Loucy (cell line): Measurements from ENCODE around the gene DNALI1.
"Not testable (repeated sequence)": the region's sequence is repeated elsewhere in the genome, so short reads cannot be mapped to it uniquely, and the experiment has no call there.

ENCODE experiments used
- H2AFZ ChIP-seq: fragments of 200-600 bp; sonication (generic); 2 replicates; pipeline ENCODE4 v1.6.0; 2016; ENCODE audit warnings: antibody characterized with exemption, mild to moderate bottlenecking, low read length, moderate library complexity
- H3F3A ChIP-seq: fragments of 200-600 bp; 2 replicates; pipeline ENCODE4 v1.6.0; 2016; ENCODE audit warnings: antibody characterized with exemption, low read depth, mild to moderate bottlenecking
- H3K27me3 ChIP-seq: fragments of 200-600 bp; sonication (generic); 2 replicates; pipeline ENCODE4 v1.6.1; 2014; ENCODE audit warnings: low read length, mild to moderate bottlenecking; ENCODE audit not compliant: insufficient read depth, poor library complexity, severe bottlenecking
- H3K36me3 ChIP-seq: fragments of 200-600 bp; sonication (generic); 2 replicates; pipeline ENCODE4 v1.6.1; 2016; ENCODE audit warnings: low read length; ENCODE audit not compliant: insufficient read depth
- H3K4me1 ChIP-seq: fragments of 200-600 bp; sonication (generic); 2 replicates; pipeline ENCODE4 v1.5.1; 2014; ENCODE audit warnings: low read length, mild to moderate bottlenecking; ENCODE audit not compliant: insufficient read depth, poor library complexity, severe bottlenecking
- H3K4me2 ChIP-seq: fragments of 200-600 bp; sonication (generic); 2 replicates; pipeline ENCODE4 v1.6.0; 2014; ENCODE audit warnings: antibody characterized with exemption, low read length, low read depth, mild to moderate bottlenecking; ENCODE audit not compliant: poor library complexity, severe bottlenecking
- H3K4me3 ChIP-seq: fragments of 200-600 bp; sonication (generic); 2 replicates; pipeline ENCODE4 v1.5.1; 2014; ENCODE audit warnings: low read length, mild to moderate bottlenecking, mixed read lengths; ENCODE audit not compliant: poor library complexity, severe bottlenecking
- H3K79me2 ChIP-seq: fragments of 200-600 bp; sonication (generic); 2 replicates; pipeline ENCODE4 v1.6.1; 2014; ENCODE audit warnings: low read length; ENCODE audit not compliant: insufficient read depth
- H3K9ac ChIP-seq: fragments of 200-600 bp; sonication (generic); 2 replicates; pipeline ENCODE4 v1.6.0; 2014; ENCODE audit warnings: mild to moderate bottlenecking, low read depth, low read length, moderate library complexity; ENCODE audit not compliant: poor library complexity, severe bottlenecking
- H3K9me2 ChIP-seq: fragments of 200-600 bp; sonication (generic); replicated peaks from 2 replicates; pipeline ENCODE4 v1.6.1; 2016; ENCODE audit warnings: low read depth, low read length, mixed read lengths
- H3K9me3 ChIP-seq: fragments of 200-600 bp; sonication (generic); 2 replicates; pipeline ENCODE4 v1.6.1; 2014; ENCODE audit warnings: mild to moderate bottlenecking, antibody characterized with exemption, low read length, low read depth; ENCODE audit not compliant: insufficient read depth
- H4K20me1 ChIP-seq: fragments of 200-600 bp; sonication (generic); 2 replicates; pipeline ENCODE4 v1.6.0; 2014; ENCODE audit warnings: antibody characterized with exemption, low read length, mild to moderate bottlenecking; ENCODE audit not compliant: insufficient read depth, poor library complexity, severe bottlenecking
- EZH2phosphoT487 ChIP-seq: fragments of 200-600 bp; IDR thresholded peaks from 2 replicates; pipeline ENCODE4 v1.6.1; 2018; ENCODE audit warnings: antibody characterized with exemption, mild to moderate bottlenecking, moderate library complexity, borderline replicate concordance
- TF ChIP-seq, protein P1 (sequence below): fragments of 200-600 bp; sonication (generic); conservative IDR thresholded peaks from 2 replicates; pipeline ENCODE4 v1.5.1; 2014; ENCODE audit warnings: mild to moderate bottlenecking, antibody characterized with exemption, low read length

The DNALI1 gene

DNA sequence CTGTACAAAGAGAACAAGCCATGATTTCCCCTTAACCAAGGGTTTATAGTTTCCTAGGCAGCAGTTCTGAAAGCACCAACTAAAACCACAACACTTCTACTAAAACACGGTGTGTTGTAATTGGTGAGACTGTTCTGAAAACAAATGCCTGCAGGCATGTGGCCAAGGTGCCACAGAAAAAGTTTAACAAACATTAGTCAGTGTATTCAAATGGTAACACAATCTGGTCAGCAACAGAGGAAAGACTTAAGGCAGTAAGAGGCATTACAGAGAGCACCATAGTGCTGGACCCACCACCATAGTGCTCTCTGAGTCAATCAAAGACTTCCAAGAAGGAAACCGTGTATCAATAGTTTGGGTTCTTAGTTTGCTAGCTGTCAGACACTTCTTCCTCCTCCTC, 19.4 kb upstream of the DNALI1 start:
- no peaks in the 10 kb centered on the region for H3K9me2 ChIP-seq
- no peaks in the 10 kb centered on the region for H3K4me1 ChIP-seq
- H4K20me1 ChIP-seq, result no peaks in the 10 kb centered on the region
- H2AFZ ChIP-seq, result no peak overlapping the region
- H3K9me3 ChIP-seq, result no peaks in the 10 kb centered on the region
- H3K36me3 ChIP-seq, result peaks cover 48% of the 10 kb centered on the region; the same call in 1 of the 2 replicates
- H3K9ac ChIP-seq, result no peak overlapping the region
- no peak overlapping the region for H3K4me2 ChIP-seq
- H3F3A ChIP-seq, result no peaks in the 10 kb centered on the region
- no peaks in the 10 kb centered on the region for H3K27me3 ChIP-seq
- H3K79me2 ChIP-seq, result no peaks in the 10 kb centered on the region
- no peak overlapping the region for H3K4me3 ChIP-seq
- TF ChIP-seq, protein P1, sequence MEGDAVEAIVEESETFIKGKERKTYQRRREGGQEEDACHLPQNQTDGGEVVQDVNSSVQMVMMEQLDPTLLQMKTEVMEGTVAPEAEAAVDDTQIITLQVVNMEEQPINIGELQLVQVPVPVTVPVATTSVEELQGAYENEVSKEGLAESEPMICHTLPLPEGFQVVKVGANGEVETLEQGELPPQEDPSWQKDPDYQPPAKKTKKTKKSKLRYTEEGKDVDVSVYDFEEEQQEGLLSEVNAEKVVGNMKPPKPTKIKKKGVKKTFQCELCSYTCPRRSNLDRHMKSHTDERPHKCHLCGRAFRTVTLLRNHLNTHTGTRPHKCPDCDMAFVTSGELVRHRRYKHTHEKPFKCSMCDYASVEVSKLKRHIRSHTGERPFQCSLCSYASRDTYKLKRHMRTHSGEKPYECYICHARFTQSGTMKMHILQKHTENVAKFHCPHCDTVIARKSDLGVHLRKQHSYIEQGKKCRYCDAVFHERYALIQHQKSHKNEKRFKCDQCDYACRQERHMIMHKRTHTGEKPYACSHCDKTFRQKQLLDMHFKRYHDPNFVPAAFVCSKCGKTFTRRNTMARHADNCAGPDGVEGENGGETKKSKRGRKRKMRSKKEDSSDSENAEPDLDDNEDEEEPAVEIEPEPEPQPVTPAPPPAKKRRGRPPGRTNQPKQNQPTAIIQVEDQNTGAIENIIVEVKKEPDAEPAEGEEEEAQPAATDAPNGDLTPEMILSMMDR, result no peak
- no peak for TF ChIP-seq EZH2phosphoT487

DNA sequence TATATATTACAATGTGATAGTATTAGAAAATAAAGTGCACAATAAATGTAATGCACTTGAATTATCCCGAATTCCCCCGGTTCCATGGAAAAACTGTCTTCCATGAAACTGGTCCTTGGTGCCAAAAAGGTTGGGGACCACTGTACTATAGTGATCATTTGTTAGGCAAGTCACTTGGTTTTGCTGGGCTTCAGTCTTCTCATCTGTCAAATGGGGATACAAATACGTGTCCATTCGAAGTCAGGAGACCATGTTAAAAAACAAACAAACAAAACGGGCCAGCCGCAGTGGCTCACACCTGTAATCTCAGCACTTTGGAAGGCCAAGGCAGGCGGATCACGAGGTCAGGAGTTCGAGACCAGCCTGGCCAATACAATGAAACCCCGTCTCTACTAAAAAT, 17.6 kb upstream of the DNALI1 start:
- H3K27me3 ChIP-seq, H3K9me2 ChIP-seq, H4K20me1 ChIP-seq, H3K9ac ChIP-seq, H2AFZ ChIP-seq, H3K4me1 ChIP-seq, H3K79me2 ChIP-seq, H3K4me2 ChIP-seq, H3F3A ChIP-seq, H3K4me3 ChIP-seq, H3K9me3 ChIP-seq: not testable (repeated sequence)
- H3K36me3 ChIP-seq, result peaks cover 48% of the 10 kb centered on the region; the same call in 1 of the 2 replicates

DNA sequence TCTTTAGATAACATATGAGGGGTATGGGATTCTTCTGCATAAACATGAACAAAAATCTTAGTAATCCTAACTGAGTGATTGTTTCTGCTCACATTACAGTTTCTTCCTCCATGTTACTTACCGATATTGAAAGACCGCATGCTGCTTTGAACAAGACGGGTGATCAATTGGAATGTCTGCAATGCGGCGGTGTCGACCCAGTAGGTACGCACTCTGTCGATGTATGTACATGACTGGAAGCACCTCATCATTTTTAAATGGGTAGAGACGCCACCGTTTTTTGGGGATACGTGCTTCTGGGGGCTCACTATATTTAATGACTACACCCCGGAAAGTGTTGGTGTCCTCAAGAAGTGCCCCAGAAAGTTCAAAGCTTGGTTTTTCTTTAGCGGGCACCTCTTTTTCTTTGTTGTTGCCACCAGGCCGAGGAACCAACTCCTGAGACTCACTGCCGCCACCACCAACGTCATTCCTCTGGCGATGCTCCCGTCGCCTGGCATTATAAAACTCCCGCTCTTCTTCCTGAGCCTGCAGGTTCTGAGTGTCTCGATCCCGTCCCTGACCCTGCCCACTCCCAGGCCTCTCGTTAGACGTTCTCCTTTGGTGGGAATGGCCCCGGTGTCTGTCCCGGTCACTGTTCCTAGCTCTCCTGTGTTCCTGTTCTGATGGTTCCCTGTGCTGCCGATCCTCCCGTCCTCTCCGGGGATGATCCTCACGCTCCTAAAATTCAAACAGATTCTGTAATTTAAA, 16.5 kb upstream of the DNALI1 start:
- no peak overlapping the region for H3K9ac ChIP-seq
- no peaks in the 10 kb centered on the region for H3K27me3 ChIP-seq
- H3K4me3 ChIP-seq, result no peak overlapping the region
- H3K79me2 ChIP-seq, result no peaks in the 10 kb centered on the region; the same call in 1 of the 2 replicates
- TF ChIP-seq, protein P1, result no peak
- TF ChIP-seq EZH2phosphoT487, result no peak
- H4K20me1 ChIP-seq, result no peaks in the 10 kb centered on the region
- H3K36me3 ChIP-seq, result peaks cover 57% of the 10 kb centered on the region; the same call in 1 of the 2 replicates
- H2AFZ ChIP-seq, result no peak overlapping the region
- H3K9me2 ChIP-seq, result no peaks in the 10 kb centered on the region
- no peaks in the 10 kb centered on the region for H3F3A ChIP-seq
- no peaks in the 10 kb centered on the region for H3K9me3 ChIP-seq
- no peaks in the 10 kb centered on the region for H3K4me1 ChIP-seq
- H3K4me2 ChIP-seq, result no peak overlapping the region

DNA sequence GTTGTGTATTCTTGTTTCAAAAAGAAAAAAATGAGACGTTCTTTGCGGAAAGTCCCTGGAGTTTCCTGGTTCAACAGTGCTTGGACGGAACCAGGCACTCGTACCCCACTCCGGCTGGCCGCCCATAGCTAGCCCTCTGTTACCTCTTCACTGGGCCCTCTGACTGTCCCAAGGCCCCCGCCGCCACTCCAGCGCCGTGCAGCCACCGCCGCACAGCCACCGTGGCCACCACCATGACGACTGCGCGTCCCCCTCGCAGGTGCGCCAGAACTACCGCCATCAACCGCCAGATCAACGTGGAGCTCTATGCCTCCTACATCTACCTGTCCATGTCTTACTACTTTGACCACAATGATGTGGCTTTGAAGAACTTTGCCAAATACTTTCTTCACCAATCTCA, 12.2 kb upstream of the DNALI1 start:
- Histone ChIP-seq H3K27me3 (no peaks in the 10 kb centered on the region), H3K79me2 (peaks cover 6% of the 10 kb centered on the region; the same call in 1 of the 2 replicates), H3K36me3 (peaks cover 48% of the 10 kb centered on the region; the same call in 1 of the 2 replicates), H3K9me2 (no peaks in the 10 kb centered on the region), H3K4me2 (no peak overlapping the region), H3K9ac (no peak overlapping the region), H3K4me3 (no peak overlapping the region), H2AFZ (no peak overlapping the region), H3K9me3 (no peaks in the 10 kb centered on the region), H3K4me1 (peaks cover under 1% of the 10 kb centered on the region), H4K20me1 (peaks cover 3% of the 10 kb centered on the region), H3F3A (no peaks in the 10 kb centered on the region)
- TF ChIP-seq, protein P1, result no peak
- TF ChIP-seq EZH2phosphoT487, result no peak
